ENCODE results near the gene CALHM2.

DNA sequence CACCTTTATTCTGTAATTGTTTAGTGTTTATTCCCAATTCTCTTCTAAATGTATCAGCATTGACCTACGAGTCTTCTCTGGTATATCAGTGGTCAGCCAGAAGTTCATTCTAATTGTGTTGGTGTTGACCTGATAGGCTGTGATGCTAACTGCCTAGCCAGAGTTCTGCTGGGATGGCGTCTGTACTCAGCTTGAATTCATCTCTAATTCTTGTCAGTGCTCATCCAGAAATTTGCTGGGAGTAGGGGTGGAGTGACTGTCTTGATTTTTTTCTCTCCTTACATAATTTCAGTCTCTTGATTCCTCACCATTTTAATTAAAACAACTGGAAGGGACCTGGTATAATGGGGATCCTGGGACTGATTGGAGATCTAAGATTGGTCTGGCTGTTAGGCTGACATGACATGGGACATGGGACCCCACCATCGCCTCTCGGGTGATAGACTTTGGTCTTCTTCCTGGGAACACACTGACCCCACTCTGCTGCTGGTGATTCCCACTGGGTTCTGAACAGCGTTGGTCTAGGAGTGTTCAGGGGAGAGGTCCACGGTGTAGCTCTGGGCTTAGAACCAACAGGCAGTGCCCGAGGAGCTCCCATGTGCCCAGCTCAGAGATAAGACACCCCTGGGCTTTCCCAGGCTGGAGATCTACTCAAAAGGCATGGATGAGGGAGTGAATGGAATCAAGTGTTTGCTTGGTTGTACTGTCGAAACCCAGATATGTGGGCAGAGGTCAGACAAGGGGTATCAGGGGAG is 45.2 kb upstream of the CALHM2 start:
- TF ChIP-seq CTCF (IDR thresholded peaks at IDR 0.05) (no peak), SIN3A (IDR thresholded peaks at IDR 0.05; ENCODE audit: borderline replicate concordance, insufficient read depth, low read depth, low read length) (no peak), POLR2AphosphoS5 (IDR thresholded peaks at IDR 0.05; ENCODE audit: low read depth, low read length) (no peak), REST (IDR thresholded peaks at IDR 0.05; ENCODE audit: insufficient read depth in 1 of 2, low read depth in 2 of 2, low read length in 1 of 2) (no peak), TCF7L2 (IDR thresholded peaks at IDR 0.05; ENCODE audit: low read depth, low read length) (no peak)

Measured in Panc1 (cell line).